ENCODE measurements around the gene CASP8.

DNA sequence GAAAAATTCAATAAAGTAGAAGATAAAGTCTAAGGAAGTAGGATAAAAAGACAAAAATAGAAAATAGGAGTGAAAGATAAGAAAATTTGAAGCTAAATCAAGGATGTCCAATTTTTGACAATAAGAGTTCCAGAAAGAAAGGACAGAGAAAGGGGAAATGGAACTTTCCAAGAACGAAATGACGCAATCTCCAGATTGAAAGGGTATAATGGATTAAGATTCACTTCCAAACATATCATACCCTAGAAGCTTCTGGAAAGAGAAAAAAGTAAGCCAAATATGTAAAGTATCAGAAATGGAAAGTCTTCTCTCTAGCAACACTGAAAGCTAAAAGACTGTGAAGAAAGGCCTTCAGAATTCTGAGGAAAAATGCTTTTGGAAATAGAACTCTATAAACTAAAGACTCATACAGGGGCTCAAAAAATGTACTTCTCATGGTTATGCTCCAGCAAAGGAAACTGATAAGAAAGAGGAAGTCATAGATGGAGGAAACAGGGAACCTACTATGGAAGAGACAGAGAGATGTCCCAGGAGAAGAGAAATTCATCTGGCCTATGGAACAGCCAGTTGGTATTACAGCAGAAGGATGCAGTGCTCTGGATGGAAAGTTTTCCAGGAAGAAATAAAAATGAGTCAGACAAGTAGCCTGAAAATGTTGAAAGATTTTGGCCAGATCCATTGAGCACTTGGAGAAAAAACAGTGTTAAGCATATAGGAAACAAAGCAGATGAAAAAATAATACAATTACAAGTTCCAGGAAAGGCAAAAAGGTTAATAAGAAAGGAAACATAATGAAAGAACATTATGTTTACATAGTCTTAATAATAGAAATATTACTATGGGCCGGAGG lies 20.1 kb downstream of the CASP8 start:
- TF ChIP-seq EP300 (IDR thresholded peaks at IDR 0.05), result no peak
- TF ChIP-seq, protein P1, sequence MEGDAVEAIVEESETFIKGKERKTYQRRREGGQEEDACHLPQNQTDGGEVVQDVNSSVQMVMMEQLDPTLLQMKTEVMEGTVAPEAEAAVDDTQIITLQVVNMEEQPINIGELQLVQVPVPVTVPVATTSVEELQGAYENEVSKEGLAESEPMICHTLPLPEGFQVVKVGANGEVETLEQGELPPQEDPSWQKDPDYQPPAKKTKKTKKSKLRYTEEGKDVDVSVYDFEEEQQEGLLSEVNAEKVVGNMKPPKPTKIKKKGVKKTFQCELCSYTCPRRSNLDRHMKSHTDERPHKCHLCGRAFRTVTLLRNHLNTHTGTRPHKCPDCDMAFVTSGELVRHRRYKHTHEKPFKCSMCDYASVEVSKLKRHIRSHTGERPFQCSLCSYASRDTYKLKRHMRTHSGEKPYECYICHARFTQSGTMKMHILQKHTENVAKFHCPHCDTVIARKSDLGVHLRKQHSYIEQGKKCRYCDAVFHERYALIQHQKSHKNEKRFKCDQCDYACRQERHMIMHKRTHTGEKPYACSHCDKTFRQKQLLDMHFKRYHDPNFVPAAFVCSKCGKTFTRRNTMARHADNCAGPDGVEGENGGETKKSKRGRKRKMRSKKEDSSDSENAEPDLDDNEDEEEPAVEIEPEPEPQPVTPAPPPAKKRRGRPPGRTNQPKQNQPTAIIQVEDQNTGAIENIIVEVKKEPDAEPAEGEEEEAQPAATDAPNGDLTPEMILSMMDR (IDR thresholded peaks at IDR 0.05), result no peak
- no peak for TF ChIP-seq POLR2A (IDR thresholded peaks at IDR 0.05)

Measured in sigmoid colon (tissue), 4 donors.